Stomach (tissue), 9 donors: ENCODE measurements around the gene PIP4K2B. TPM values are rescaled to one million over a fixed set of nuclear protein-coding genes. Genes with fewer than 3 reads are reported as not detected.

Source experiments
- DNase-seq, 2 donors: peaks; one replicate each; pipeline versions ENCODE4 v3.0.0 to v3.0.0-alpha.2; 2013 to 2019
- H3K27ac ChIP-seq, 5 donors: fragments of 200-600 bp in 4 of 5; sonication (generic) in 4 of 5; one replicate each; pipeline ENCODE4 v1.5.1; 2013 to 2019; ENCODE audit warnings: mild to moderate bottlenecking in 1 of 5, moderate library complexity in 1 of 5
- H3K27me3 ChIP-seq, 3 donors: fragments of 200-600 bp; sonication (generic); one replicate each; pipeline ENCODE4 v1.5.1; 2017 to 2019; ENCODE audit warnings: mixed run types in 1 of 3
- H3K36me3 ChIP-seq, 4 donors: fragments of 200-600 bp; sonication (generic); 1 replicate in 3 of 4; 2 replicates in 1 of 4; pipeline ENCODE4 v1.5.1; 2016 to 2019
- H3K4me1 ChIP-seq, 4 donors: fragments of 200-600 bp; sonication (generic); one replicate each; pipeline ENCODE4 v1.5.1; 2016 to 2019
- H3K4me3 ChIP-seq, 4 donors: fragments of 200-600 bp; sonication (generic) in 3 of 4; one replicate each; pipeline ENCODE4 v1.5.1; 2016 to 2019; ENCODE audit warnings: mild to moderate bottlenecking in 1 of 4
- H3K9me3 ChIP-seq, 4 donors: fragments of 200-600 bp; sonication (generic); one replicate each; pipeline ENCODE4 v1.5.1; 2016 to 2019
- EP300 ChIP-seq: sonication (generic); formaldehyde crosslinking; IDR thresholded peaks from one replicate; pipeline ENCODE4 v1.6.1; 2017; ENCODE audit warnings: antibody characterized with exemption
- POLR2A ChIP-seq, 4 donors: fragments of 450-650 bp; IDR thresholded peaks; one replicate each; pipeline ENCODE4 v1.6.1; 2016; ENCODE audit warnings: antibody characterized with exemption in 4 of 4, control low read depth in 2 of 4, mild to moderate bottlenecking in 1 of 4, moderate library complexity in 1 of 4
- POLR2AphosphoS5 ChIP-seq, 3 donors: sonication (generic); formaldehyde crosslinking; IDR thresholded peaks; one replicate each; pipeline ENCODE4 v1.6.1; 2016; ENCODE audit warnings: antibody characterized with exemption in 3 of 3
- WGBS, 5 donors: extraction: QIAGEN DNeasy Blood & Tissue Kit in 3 of 5; methylation state at CpG; one replicate each; pipeline versions ENCODE4 v1.1.5 to v1.1.7; 2013 to 2018; 5-methylcytosine and 5-hydroxymethylcytosine counted together
- intact Hi-C: fragments of 100-400 bp; cut with DNase I; formaldehyde crosslinking; loops from one replicate; pipeline ENCODE4 v1.15.1; 2023; ENCODE audit warnings: low total_unique reads
- polyA plus RNA-seq, 3 donors: library from polyadenylated mRNA; stranded (reverse); fragments of 200-250 nt; gene quantifications; one replicate each; pipeline ENCODE4 v1.2.3, GENCODE V29; 2013
- total RNA-seq, 5 donors: library from RNA; depleted of rRNA; stranded (reverse); fragments of >200 nt; gene quantifications; one replicate each; pipeline versions ENCODE4 v1.1.0 to v1.2.3, GENCODE V29; 2014 to 2016
- TF ChIP-seq, protein P1 (sequence below), 7 experiments: fragments of 450-650 bp in 4 of 7; fragments of 200-600 bp in 3 of 7; sonication (generic) in 3 of 7; IDR thresholded peaks; one replicate each; pipeline ENCODE4 v1.5.1; 2016 to 2019; ENCODE audit warnings: antibody characterized with exemption in 7 of 7, control low read depth in 2 of 7, mild to moderate bottlenecking in 1 of 7
- donor health status: healthy with polysubstance abuse.
- donor health status: Bipolar disorder and iron deficiency.
- donor health status: healthy.

Gene PIP4K2B
- total and polyA plus RNA-seq, 8 donors: 9.9 to 99.2 (median 23.3) TPM

- H3K36me3 ChIP-seq: peaks cover 48 to 59% (median 56%) of the 10 kb centered on the region in 4 donors
- WGBS, 5 donors: 57 to 96% (median 84%) methylated on average over 2 to 6 of the region's 6 CpGs
- DNase-seq: no peak
- peaks cover 0 to 21% (median 9%) of the 10 kb centered on the region in 4 donors for H3K4me1 ChIP-seq
- H3K27ac ChIP-seq: no peak overlapping the region
- intact Hi-C loops: no loop called here
- TF ChIP-seq POLR2AphosphoS5 (IDR thresholded peaks at IDR 0.05) (no peak), EP300 (no peak), POLR2A (IDR thresholded peaks at IDR 0.05) (no peak)
- TF ChIP-seq, protein P1, sequence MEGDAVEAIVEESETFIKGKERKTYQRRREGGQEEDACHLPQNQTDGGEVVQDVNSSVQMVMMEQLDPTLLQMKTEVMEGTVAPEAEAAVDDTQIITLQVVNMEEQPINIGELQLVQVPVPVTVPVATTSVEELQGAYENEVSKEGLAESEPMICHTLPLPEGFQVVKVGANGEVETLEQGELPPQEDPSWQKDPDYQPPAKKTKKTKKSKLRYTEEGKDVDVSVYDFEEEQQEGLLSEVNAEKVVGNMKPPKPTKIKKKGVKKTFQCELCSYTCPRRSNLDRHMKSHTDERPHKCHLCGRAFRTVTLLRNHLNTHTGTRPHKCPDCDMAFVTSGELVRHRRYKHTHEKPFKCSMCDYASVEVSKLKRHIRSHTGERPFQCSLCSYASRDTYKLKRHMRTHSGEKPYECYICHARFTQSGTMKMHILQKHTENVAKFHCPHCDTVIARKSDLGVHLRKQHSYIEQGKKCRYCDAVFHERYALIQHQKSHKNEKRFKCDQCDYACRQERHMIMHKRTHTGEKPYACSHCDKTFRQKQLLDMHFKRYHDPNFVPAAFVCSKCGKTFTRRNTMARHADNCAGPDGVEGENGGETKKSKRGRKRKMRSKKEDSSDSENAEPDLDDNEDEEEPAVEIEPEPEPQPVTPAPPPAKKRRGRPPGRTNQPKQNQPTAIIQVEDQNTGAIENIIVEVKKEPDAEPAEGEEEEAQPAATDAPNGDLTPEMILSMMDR (IDR thresholded peaks at IDR 0.05): no peak
- no peaks in the 10 kb centered on the region for H3K9me3 ChIP-seq
- H3K27me3 ChIP-seq: no peaks in the 10 kb centered on the region
- no peak overlapping the region for H3K4me3 ChIP-seq
Observed at GRCh38 chr17:38786372-38786771, 13.0 kb downstream of the PIP4K2B start.

- peaks cover 79 to 90% (median 87%) of the 10 kb centered on the region in 4 donors for H3K36me3 ChIP-seq
Observed at GRCh38 chr17:38783227-38783626, 16.1 kb downstream of the PIP4K2B start.

DNA sequence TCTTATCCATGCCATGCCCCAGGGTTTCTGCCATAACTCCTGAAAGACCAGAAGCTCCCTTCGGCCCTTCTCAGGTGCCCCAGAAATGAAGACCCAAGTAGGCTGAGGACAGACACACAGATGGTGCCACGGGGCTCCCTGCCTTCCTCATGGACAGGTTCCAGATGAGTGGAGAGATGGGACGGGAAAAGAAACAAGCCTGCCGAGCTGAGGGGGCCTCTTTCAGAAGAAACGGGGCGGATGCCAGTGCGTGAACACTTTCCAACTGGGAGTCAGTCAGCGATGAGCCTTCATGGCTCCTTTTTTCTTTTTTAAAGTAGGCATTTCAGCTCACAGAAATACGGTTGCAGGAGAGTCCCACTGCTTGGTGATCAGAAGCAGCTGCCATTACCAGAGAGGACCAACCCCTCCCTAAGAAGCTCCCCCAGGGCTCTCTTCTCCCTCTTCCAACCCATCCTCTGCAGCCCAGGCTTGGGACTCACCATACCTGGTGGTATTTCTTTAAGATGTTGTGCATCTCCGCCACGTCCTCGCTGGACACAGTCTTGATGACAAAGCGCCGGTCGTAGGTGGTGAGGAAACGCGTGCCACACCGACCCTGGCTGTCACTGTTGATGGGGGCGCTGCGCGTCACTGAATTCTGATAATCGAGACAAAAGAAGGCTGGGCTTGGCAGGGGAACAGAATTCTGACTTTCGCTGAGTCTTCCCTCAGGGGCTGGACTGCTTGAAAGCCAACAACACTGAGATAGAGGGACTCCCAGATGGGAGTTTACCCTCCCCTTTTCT lies 19.2 kb downstream of the PIP4K2B start:
- H3K27me3 ChIP-seq: no peaks in the 10 kb centered on the region
- WGBS, 5 donors: 88 to 90% (median 89%) methylated on average over 21 to 23 of the region's 23 CpGs
- no peak for TF ChIP-seq POLR2AphosphoS5 (IDR thresholded peaks at IDR 0.05)
- TF ChIP-seq, protein P1 (IDR thresholded peaks at IDR 0.05): no peak
- TF ChIP-seq EP300: no peak
- no peak for TF ChIP-seq POLR2A (IDR thresholded peaks at IDR 0.05)
- H3K9me3 ChIP-seq: no peaks in the 10 kb centered on the region
- H3K4me3 ChIP-seq: no peak overlapping the region
- H3K36me3 ChIP-seq: peaks cover 96 to 100% (median 100%) of the 10 kb centered on the region in 4 donors
- intact Hi-C loops: no loop called here
- no peaks in the 10 kb centered on the region for H3K4me1 ChIP-seq
- H3K27ac ChIP-seq: no peak overlapping the region
- DNase-seq: no peak

More at GRCh38 chr17:38783227-38783626, 16.1 kb downstream of the PIP4K2B start:
- WGBS, 5 donors: 87 to 96% (median 91%) methylated on average over 3 of the region's 3 CpGs
- Histone ChIP-seq H3K27ac (no peak overlapping the region), H3K9me3 (no peaks in the 10 kb centered on the region), H3K4me1 (no peaks in the 10 kb centered on the region), H3K27me3 (no peaks in the 10 kb centered on the region), H3K4me3 (no peak overlapping the region)
- intact Hi-C loops: no loop called here
- no peak for TF ChIP-seq POLR2AphosphoS5 (IDR thresholded peaks at IDR 0.05)
- TF ChIP-seq, protein P1 (IDR thresholded peaks at IDR 0.05): no peak
- TF ChIP-seq EP300: no peak
- TF ChIP-seq POLR2A (IDR thresholded peaks at IDR 0.05): no peak
- no peak for DNase-seq

DNA sequence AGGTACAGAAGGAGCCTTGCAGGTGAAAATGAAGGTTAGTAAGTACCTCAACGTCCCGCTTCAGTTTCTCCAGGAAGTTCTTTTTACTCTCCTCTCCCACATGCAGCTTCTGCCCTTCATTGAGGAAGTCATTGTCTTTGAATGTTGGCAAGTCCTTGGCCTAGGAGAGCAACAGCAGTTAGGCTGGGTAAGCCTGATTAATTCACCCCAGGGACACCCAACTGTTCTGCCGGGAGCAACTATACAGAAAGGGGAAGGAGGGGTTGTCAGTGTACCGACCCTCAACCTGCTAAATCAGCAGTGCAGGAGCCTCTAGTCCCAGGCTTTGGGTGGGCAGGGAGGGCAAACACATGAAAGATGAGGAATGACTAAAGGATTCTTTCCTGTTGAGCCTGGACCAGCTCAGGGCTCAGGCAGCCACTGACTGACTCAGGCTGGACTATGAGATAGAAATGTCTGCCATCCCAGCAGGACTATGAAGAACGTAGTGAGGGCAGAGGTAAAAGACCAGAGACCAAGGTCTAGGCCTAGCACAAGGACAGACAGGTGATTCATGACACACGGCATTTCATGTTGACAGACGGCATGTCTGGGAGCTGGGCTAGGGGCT lies 21.6 kb downstream of the PIP4K2B start:
- peaks cover 98 to 100% (median 100%) of the 10 kb centered on the region in 4 donors for H3K36me3 ChIP-seq

More for the DNA sequence above, 21.6 kb downstream of the PIP4K2B start:
- no peak for TF ChIP-seq POLR2AphosphoS5 (IDR thresholded peaks at IDR 0.05)
- TF ChIP-seq POLR2A (IDR thresholded peaks at IDR 0.05): no peak
- TF ChIP-seq EP300: no peak
- TF ChIP-seq, protein P1 (IDR thresholded peaks at IDR 0.05): no peak
- Histone ChIP-seq H3K9me3 (no peaks in the 10 kb centered on the region), H3K4me1 (no peaks in the 10 kb centered on the region), H3K27me3 (no peaks in the 10 kb centered on the region), H3K4me3 (no peak overlapping the region), H3K27ac (no peak overlapping the region)
- whole genome bisulfite sequencing, 5 donors: 79 to 88% (median 80%) methylated on average over 7 of the region's 7 CpGs
- intact Hi-C loops: no loop called here
- DNase-seq: no peak
